SK-N-MC (cell line): ENCODE measurements around the gene HAO2.

Experiments used
- EZH2 ChIP-seq: fragments of 200-600 bp; sonication (generic); IDR thresholded peaks from one replicate; pipeline ENCODE4 v1.6.1; 2017; ENCODE audit warnings: antibody characterized with exemption
- FOXP2 ChIP-seq: optimal IDR thresholded peaks from 2 replicates; pipeline ENCODE3; 2011; ENCODE audit warnings: mild to moderate bottlenecking, moderate library complexity; ENCODE audit not compliant: insufficient read depth; ENCODE audit errors: extremely low read length, control extremely low read depth
- POLR2AphosphoS5 ChIP-seq: IDR thresholded peaks from 2 replicates; pipeline ENCODE4 v1.6.1; 2012; ENCODE audit warnings: mild to moderate bottlenecking, low read depth, low read length, borderline replicate concordance

DNA sequence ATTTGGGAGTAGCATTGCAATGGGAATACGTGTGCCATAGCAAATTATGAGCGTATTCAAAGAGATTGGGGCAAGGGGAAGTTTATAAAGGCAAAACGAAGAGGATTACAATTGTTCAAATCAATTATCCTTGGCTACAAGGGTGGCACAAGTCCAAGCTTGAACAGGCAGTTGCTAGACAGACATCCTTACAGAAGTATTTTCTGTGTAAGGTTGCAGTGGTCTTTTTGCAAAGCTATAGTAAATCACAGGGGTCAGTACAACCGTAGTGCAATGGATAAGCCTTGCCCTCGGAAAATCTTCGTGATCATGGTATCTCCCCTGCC, 37.4 kb upstream of the HAO2 start:
- TF ChIP-seq POLR2AphosphoS5: no peak
- no peak for TF ChIP-seq EZH2
- TF ChIP-seq FOXP2: no peak
